T-cell (primary cell): ENCODE results near the gene SLC38A2. TPM values are rescaled to one million over a fixed set of nuclear protein-coding genes. Genes with fewer than 3 reads are reported as not detected.

Source experiments
- ATAC-seq, 4 experiments: fragments of 200-7000 bp in 3 of 4; fragments of 150-1000 bp in 1 of 4; cut with Tn5 transposase; replicated peaks in 1 of 4; 1 replicate in 3 of 4; 2 replicates in 1 of 4; pipeline ENCODE4 v1.10.0; 2021; ENCODE audit warnings: moderate library complexity in 3 of 4, mild to moderate bottlenecking in 2 of 4, moderate number of reproducible peaks in 1 of 4
- CTCF ChIA-PET, 2 donors: fragments of 300-600 bp; sonication (Branson Sonifier 250); formaldehyde crosslinking; loops; one replicate each; lab custom pipeline; 2022; ENCODE audit warnings: antibody characterized with exemption in 2 of 2; lab: Charles Lee
- POLR2A ChIA-PET, 2 donors: fragments of 300-600 bp; sonication (Branson Sonifier 250); formaldehyde crosslinking; loops; one replicate each; lab custom pipeline; 2022; ENCODE audit warnings: antibody characterized with exemption in 2 of 2; lab: Charles Lee
- DNase-seq, 35 experiments: peaks; one replicate each; pipeline versions ENCODE4 v3.0.0 to v3.0.0-alpha.2; 2013 to 2023
- H3K27ac ChIP-seq: one replicate; pipeline ENCODE4 v1.5.1; 2013; ENCODE audit warnings: low read length
- H3K27me3 ChIP-seq, 2 experiments: replicated peaks in 1 of 2; 1 replicate in 1 of 2; 2 replicates in 1 of 2; pipeline versions ENCODE4 v1.6.1 to v1.7.0; 2013; ENCODE audit warnings: low read length in 1 of 2, mixed read lengths in 1 of 2; ENCODE audit not compliant: control insufficient read depth in 2 of 2, insufficient read depth in 2 of 2; ENCODE audit errors: extremely low read depth in 1 of 2
- H3K36me3 ChIP-seq, 2 donors: 1 replicate in 1 of 2; 2 replicates in 1 of 2; pipeline versions ENCODE4 v1.6.1 to v1.7.0; 2013; ENCODE audit warnings: low read length in 1 of 2; ENCODE audit not compliant: control insufficient read depth in 2 of 2, insufficient read depth in 1 of 2; ENCODE audit errors: extremely low read depth in 1 of 2
- H3K4me1 ChIP-seq, 2 experiments: 1 replicate in 1 of 2; 2 replicates in 1 of 2; pipeline versions ENCODE4 v1.6.1 to v1.7.0; 2013; ENCODE audit warnings: low read length in 2 of 2, mixed read lengths in 1 of 2; ENCODE audit not compliant: insufficient read depth in 2 of 2, control insufficient read depth in 1 of 2; ENCODE audit errors: extremely low read depth in 1 of 2
- H3K4me3 ChIP-seq, 2 donors: 1 replicate in 1 of 2; 2 replicates in 1 of 2; pipeline versions ENCODE4 v1.5.1 to v1.7.0; 2013; ENCODE audit warnings: mild to moderate bottlenecking in 2 of 2, low read length in 1 of 2, moderate library complexity in 1 of 2; ENCODE audit not compliant: control insufficient read depth in 1 of 2; ENCODE audit errors: extremely low read depth in 1 of 2
- H3K9me3 ChIP-seq: 2 replicates; pipeline ENCODE4 v1.7.0; 2013
- H3K27ac Mint-ChIP-seq, 2 donors: one replicate each; pipeline ENCODE4 v1.8.0; 2020 to 2021; ENCODE audit warnings: mild to moderate bottlenecking in 2 of 2, mixed read lengths in 2 of 2
- H3K27me3 Mint-ChIP-seq, 2 donors: one replicate each; pipeline ENCODE4 v1.8.0; 2021 to 2022; ENCODE audit warnings: mixed read lengths in 2 of 2
- H3K36me3 Mint-ChIP-seq: one replicate; pipeline ENCODE4 v1.8.0; 2021; ENCODE audit warnings: mixed read lengths
- H3K4me1 Mint-ChIP-seq, 3 donors: one replicate each; pipeline ENCODE4 v1.8.0; 2020 to 2022; ENCODE audit warnings: mixed read lengths in 3 of 3, mild to moderate bottlenecking in 1 of 3
- H3K4me3 Mint-ChIP-seq, 3 donors: one replicate each; pipeline ENCODE4 v1.8.0; 2020 to 2022; ENCODE audit warnings: mild to moderate bottlenecking in 3 of 3, mixed read lengths in 3 of 3, moderate library complexity in 3 of 3
- H3K9me3 Mint-ChIP-seq, 3 donors: one replicate each; pipeline ENCODE4 v1.8.0; 2020 to 2022; ENCODE audit warnings: mixed read lengths in 3 of 3
- WGBS: methylation state at CpG from one replicate; pipeline ENCODE4 v1.1.5; 2013; ENCODE audit warnings: missing lambda C conversion rate; ENCODE audit not compliant: insufficient coverage; 5-methylcytosine and 5-hydroxymethylcytosine counted together
- total RNA-seq, 35 experiments: library from RNA in 6 of 35; stranded (reverse) in 6 of 35; fragments of 120-200 nt in 1 of 35; gene quantifications; one replicate each; pipeline versions ENCODE4 v1.2.1 to v1.2.4 and lab custom pipeline; 2013 to 2026

SLC38A2 gene
- total RNA-seq, 5 donors from 2014 or later (not counting 1 experiment from before 2014, with no cell fraction given): 165 to 265 (median 217) TPM

DNA sequence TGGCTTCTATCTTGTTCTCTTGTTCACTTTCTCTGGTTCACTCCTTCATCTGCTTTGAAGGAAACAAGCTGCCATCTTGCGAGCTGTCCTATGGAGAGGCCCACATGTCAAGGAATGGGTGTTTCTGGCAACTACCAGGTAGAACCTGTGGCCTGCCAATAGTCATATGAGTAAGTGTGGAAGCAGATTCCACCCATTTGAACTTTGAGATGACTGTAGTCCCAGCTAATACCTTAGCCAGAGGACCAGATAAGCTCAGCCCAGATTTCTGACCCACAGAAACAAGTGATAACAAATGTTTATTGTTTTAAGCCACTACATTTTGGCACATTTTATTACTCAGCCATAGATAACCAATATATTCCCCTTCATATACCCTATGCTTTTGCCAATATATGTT is 4.0 kb upstream of the SLC38A2 start:
- Mint-ChIP-seq H3K27me3 (no peaks in the 10 kb centered on the region), H3K9me3 (no peaks in the 10 kb centered on the region), H3K4me1 (peaks cover 12 to 31% (median 17%) of the 10 kb centered on the region in 3 donors), H3K27ac (no peak overlapping the region), H3K36me3 (no peaks in the 10 kb centered on the region), H3K4me3 (no peak overlapping the region)
- no peak for ATAC-seq
- ChIA-PET POLR2A (interaction anchor here (0.6 to 0.9 kb wide), 3 partner anchors 15 to 233 kb away, joined by 3 to 5 read pairs (median 4); no protein-coding TSS in a partner anchor), CTCF (interaction anchor here (0.7 kb wide), 3 partner anchors 18 to 1364 kb away, joined by 3 to 5 read pairs (median 3); no protein-coding TSS in a partner anchor)
- DNase-seq: no peak
- WGBS: 100% methylated on average over 1 of the region's 1 CpG
- Histone ChIP-seq H3K9me3 (no peaks in the 10 kb centered on the region), H3K27me3 (no peaks in the 10 kb centered on the region), H3K4me3 (no peak overlapping the region), H3K36me3 (no peaks in the 10 kb centered on the region), H3K4me1 (peaks cover 8 to 15% of the 10 kb centered on the region in 2 experiments), H3K27ac (no peak overlapping the region)

DNA sequence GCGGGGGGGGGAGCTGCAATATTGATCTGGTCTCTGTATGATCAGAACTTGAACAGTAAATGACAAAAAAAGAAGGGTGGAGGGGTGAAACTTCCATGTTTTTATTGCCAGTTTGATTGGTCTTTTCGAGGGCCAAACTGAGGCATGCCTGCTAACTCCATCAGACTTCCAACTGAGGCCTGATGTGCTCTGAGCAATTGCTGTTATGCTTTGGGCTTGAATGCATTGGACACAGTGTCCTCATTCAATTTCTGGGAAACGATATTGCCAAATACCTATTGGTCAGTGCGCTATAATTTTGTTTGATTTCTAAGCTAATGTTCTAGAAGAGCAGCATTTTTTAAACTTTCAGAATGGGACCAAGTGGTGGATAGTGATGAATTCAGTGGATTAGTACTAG is 2.1 kb upstream of the SLC38A2 start:
- 94% methylated on average over 3 of the region's 4 CpGs for WGBS
- Mint-ChIP-seq H3K9me3 (no peaks in the 10 kb centered on the region), H3K36me3 (peaks cover 16% of the 10 kb centered on the region), H3K27ac (peak overlapping the region in 1 of 2 donors; percentile 97), H3K4me1 (peaks cover 27 to 47% (median 32%) of the 10 kb centered on the region in 3 donors), H3K27me3 (no peaks in the 10 kb centered on the region), H3K4me3 (peak overlapping the region in 1 of 3 donors; percentile 98)
- DNase-seq: no peak
- Histone ChIP-seq H3K4me1 (peaks cover 15 to 19% of the 10 kb centered on the region in 2 experiments), H3K36me3 (peaks cover 0 to 11% of the 10 kb centered on the region in 2 donors), H3K27me3 (no peaks in the 10 kb centered on the region), H3K27ac (no peak overlapping the region), H3K9me3 (no peaks in the 10 kb centered on the region), H3K4me3 (no peak overlapping the region)
- ATAC-seq: no peak
- ChIA-PET POLR2A (interaction anchor here in 1 of 2 donors (0.9 kb wide), 1 partner anchor 285 kb away, joined by 7 read pairs; no protein-coding TSS in a partner anchor), CTCF (no interaction called here)

- H3K4me3 Mint-ChIP-seq: peak overlapping the region; percentile 98 to 99 (median 98)
- Histone ChIP-seq H3K4me3 (no peak overlapping the region), H3K27ac (no peak overlapping the region), H3K4me1 (peaks cover 15 to 23% of the 10 kb centered on the region in 2 experiments), H3K27me3 (no peaks in the 10 kb centered on the region), H3K9me3 (no peaks in the 10 kb centered on the region), H3K36me3 (peaks cover 0 to 15% of the 10 kb centered on the region in 2 donors)
- no peak for ATAC-seq
- CTCF ChIA-PET: no interaction called here
- no peak for DNase-seq
- peaks cover 20% of the 10 kb centered on the region for H3K36me3 Mint-ChIP-seq
- peaks cover 31 to 51% (median 36%) of the 10 kb centered on the region in 3 donors for H3K4me1 Mint-ChIP-seq
- H3K9me3 Mint-ChIP-seq: no peaks in the 10 kb centered on the region
- H3K27ac Mint-ChIP-seq: peak overlapping the region; percentile 97 to 99
- no CpG with 5 or more reads among the region's 1 CpG for WGBS
- H3K27me3 Mint-ChIP-seq: no peaks in the 10 kb centered on the region
- POLR2A ChIA-PET: interaction anchor here in 1 of 2 donors (0.9 kb wide), 1 partner anchor 285 kb away, joined by 7 read pairs; no protein-coding TSS in a partner anchor
These were observed 1.7 kb upstream of the SLC38A2 start for GRCh38 chr12:46374310-46374709.

DNA sequence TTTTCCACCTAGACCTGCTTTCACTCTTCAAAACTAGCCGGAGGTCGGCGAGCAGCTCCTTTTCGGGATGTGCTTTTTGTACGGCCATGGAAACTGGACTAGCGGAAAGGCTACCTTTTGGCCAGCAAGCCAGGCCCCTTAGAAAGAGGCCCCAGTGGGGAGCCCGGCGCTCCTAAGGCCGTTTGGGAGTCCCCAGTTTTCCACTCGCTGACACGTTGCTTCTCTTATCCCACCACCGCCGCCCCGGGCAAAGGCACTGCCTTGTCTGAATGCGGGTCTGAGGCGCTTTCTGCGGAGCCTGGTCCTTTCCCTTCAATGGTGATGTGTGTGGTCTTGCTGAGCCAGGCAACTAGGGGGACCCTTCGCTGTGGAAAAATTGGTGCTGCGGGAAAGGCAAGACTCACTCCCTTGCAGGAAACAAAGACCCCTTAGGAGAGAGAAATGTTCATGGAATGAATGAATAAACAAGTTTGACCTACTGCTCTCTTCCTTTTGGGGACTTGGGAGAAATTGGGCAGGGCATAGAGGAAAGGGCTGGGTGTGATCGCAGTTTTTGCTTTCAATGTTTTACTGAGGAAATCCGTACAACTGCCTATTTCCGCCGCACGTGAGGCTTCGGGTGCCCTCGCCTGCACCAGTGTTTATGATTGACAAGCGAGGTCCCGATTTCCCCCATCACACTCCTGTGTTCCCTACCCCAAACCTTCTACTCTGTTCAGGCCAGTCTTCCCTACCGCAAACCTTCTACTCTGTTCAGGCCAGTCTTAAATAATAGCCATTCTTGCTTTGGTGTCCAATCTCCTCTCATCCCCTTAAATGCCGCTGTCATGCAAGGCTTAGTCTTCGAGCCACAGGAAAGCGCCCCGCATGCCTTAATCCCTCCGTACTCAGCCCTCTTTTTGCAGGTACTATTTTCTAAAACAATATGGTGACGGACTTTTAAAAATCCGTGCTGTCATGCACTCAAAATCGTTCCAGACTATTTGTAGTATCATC is 1.0 kb upstream of the SLC38A2 start:
- H3K9me3 Mint-ChIP-seq: no peaks in the 10 kb centered on the region
- DNase-seq (peak in 28 of 35 experiments; percentile 17 to 68 (median 32)), ATAC-seq (peak in 2 of 4 experiments; percentile 6 to 14)
- peak overlapping the region; percentile 98 to 99 (median 98) for H3K4me3 Mint-ChIP-seq
- Histone ChIP-seq H3K9me3 (no peaks in the 10 kb centered on the region), H3K27ac (peak overlapping the region; percentile 79), H3K4me1 (peaks cover 17 to 30% of the 10 kb centered on the region in 2 experiments), H3K4me3 (peak overlapping the region; percentile 55 to 98), H3K36me3 (peaks cover 0 to 19% of the 10 kb centered on the region in 2 donors), H3K27me3 (no peaks in the 10 kb centered on the region)
- ChIA-PET CTCF (no interaction called here), POLR2A (interaction anchor here (0.5 to 0.7 kb wide), 3 partner anchors 10 to 103 kb away, joined by 5 to 8 read pairs (median 6); no protein-coding TSS in a partner anchor)
- H3K36me3 Mint-ChIP-seq: peaks cover 27% of the 10 kb centered on the region
- peak overlapping the region; percentile 97 to 99 for H3K27ac Mint-ChIP-seq
- H3K4me1 Mint-ChIP-seq: peaks cover 38 to 55% (median 43%) of the 10 kb centered on the region in 3 donors
- H3K27me3 Mint-ChIP-seq: no peaks in the 10 kb centered on the region
- 13% methylated on average over 31 of the region's 37 CpGs for WGBS

DNA sequence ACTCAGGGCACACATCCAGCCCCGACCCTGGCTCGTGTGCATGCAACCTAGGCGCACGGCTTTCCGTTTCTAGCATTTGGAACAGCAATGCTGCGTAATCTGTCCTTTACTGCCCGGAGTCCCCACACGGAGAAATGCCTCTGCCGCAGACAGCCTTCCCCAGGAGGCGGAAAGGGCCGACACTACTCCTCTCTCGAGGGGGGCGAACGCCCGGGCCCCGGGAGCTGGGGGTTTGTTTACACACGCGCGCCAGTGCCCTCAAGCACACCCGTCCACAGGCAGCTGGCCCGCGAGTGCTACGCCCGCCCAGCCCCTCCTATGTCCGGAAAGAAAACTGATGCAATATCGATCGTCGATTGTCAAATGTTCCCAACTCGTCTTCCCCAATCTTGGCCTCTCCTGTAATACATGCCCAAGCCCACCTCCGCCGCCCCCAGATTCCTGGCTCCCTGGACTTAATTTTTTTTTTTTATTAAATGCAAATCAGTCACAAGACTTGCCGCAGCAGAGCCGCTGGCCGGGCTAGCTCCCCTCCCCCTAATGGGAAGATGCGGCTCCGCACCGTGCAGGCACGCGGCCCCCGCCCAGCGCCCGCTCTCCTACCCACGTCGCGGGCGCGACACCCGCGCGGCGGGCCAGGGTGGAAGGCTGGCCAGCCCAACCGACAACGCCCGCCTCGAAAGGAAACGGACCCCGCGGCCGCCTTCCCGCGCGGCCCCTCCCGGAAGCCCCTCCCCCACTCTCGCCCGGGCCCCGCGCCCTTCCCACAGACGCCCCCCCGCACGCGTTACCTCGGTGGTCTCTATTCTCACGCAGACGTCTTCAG is 642 bp downstream of the SLC38A2 start:
- Histone ChIP-seq H3K36me3 (peaks cover 3 to 36% of the 10 kb centered on the region in 2 donors), H3K27me3 (no peaks in the 10 kb centered on the region), H3K27ac (peak overlapping the region; percentile 83), H3K4me3 (peak overlapping the region; percentile 93 to 98), H3K9me3 (no peaks in the 10 kb centered on the region), H3K4me1 (peaks cover 26 to 42% of the 10 kb centered on the region in 2 experiments)
- CTCF ChIA-PET: interaction anchor here in 1 of 2 donors (1.3 kb wide), 1 partner anchor 12 kb away, joined by 3 read pairs; no protein-coding TSS in a partner anchor
- peaks cover 40% of the 10 kb centered on the region for H3K36me3 Mint-ChIP-seq
- peak; percentile 24 to 32 (median 28) for ATAC-seq
- under 1% methylated on average over 70 of the region's 74 CpGs for WGBS
- POLR2A ChIA-PET: interaction anchor here (0.6 to 1.1 kb wide), 4 partner anchors 12 to 1812 kb away, joined by 3 to 4 read pairs (median 3); partner anchors contain the start of gene CCDC184 (in 1 of the 2)
- H3K4me3 Mint-ChIP-seq: peak overlapping the region; percentile 98 to 99 (median 98)
- H3K4me1 Mint-ChIP-seq: peaks cover 55 to 69% (median 60%) of the 10 kb centered on the region in 3 donors
- no peaks in the 10 kb centered on the region for H3K9me3 Mint-ChIP-seq
- no peaks in the 10 kb centered on the region for H3K27me3 Mint-ChIP-seq
- peak overlapping the region; percentile 97 to 99 for H3K27ac Mint-ChIP-seq
- DNase-seq: peak in 33 of 35 experiments; percentile 4 to 61 (median 41)
